ENCODE data around the gene DVL1.

Gene DVL1

DNA sequence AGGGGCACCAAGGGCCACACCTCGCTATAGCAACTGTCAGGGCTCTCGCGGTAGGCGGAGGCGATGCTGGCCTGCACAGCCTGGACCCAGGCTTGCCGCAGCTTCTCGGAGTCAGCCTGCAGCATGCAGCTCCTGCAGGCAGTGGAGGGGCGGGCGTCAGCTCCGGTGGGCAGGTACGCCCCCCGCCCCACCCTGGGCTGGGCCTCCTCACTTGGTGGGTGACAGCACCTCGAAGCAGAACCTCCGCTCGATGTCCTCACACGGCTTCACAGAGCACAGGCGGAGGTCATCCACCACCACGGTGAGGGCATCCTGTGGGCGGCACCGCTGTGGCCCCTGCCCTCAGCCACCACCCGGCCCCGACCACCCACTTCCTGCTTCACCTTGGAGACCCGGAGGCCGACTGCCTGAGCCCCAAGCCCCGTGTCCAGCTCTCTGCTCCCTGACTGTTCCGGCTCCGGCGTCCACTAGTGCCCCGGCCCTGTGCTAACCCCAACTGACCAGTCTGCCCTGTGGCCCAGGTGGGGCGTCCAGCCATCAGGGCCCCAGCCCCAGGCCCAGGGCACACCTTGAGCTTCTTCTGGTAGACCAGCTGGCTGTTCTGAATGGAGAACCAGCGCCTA, 51.3 kb downstream of the DVL1 start:
- no peak for TF ChIP-seq POLR2A (IDR thresholded peaks at IDR 0.05; ENCODE audit: low read length)
- TF ChIP-seq GATA1 (IDR thresholded peaks at IDR 0.05; ENCODE audit: low read depth, low read length) = no peak
- no peak for DNase-seq

DNA sequence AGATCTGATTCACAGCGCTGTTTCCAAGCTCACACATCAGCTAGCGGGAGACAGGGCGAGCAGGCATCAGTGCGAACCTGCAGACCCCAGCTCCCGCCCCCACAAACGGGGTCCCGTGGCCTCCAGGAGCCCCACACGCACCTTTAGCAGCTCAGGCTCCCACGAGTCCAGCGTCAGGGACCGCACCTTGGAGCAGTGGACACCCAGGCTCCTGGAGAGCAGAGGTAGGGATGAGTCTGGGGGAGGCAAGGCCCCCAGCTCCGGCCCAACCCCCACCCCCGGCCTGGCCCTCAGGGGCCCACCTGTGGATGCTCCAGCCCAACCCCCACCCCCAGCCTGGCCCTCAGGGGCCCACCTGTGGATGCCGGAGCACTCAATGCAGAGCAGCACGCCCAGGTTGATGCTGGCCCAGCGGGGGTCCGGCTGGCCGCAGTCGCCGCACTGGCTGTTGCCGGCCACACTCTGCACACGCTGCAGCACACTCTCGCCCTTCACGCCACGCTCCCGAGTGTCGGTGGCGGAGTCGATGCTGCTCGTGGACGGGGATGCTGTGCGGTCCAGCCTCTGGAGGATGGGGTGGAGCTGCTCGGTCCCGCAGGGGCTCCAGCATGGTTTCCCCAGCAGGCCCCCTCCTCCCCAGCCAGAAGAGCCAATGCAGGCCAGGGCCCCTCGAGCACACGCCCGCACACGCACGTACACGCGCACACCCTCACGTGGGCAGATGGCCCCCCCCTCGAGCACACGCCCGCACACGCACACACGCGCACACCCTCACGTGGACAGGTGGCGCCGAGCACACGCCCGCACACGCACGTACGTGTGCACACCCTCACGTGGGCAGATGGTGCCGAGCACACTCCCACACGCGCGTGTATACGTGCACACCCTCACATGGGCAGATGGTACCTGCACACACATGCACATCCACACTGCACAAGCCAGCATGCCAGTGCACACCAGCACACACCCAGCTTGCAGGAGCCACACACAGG, 52.9 kb downstream of the DVL1 start:
- no peak for DNase-seq
- no peak for TF ChIP-seq POLR2A (IDR thresholded peaks at IDR 0.05; ENCODE audit: low read length)
- TF ChIP-seq GATA1 (IDR thresholded peaks at IDR 0.05; ENCODE audit: low read depth, low read length) = no peak

DNA sequence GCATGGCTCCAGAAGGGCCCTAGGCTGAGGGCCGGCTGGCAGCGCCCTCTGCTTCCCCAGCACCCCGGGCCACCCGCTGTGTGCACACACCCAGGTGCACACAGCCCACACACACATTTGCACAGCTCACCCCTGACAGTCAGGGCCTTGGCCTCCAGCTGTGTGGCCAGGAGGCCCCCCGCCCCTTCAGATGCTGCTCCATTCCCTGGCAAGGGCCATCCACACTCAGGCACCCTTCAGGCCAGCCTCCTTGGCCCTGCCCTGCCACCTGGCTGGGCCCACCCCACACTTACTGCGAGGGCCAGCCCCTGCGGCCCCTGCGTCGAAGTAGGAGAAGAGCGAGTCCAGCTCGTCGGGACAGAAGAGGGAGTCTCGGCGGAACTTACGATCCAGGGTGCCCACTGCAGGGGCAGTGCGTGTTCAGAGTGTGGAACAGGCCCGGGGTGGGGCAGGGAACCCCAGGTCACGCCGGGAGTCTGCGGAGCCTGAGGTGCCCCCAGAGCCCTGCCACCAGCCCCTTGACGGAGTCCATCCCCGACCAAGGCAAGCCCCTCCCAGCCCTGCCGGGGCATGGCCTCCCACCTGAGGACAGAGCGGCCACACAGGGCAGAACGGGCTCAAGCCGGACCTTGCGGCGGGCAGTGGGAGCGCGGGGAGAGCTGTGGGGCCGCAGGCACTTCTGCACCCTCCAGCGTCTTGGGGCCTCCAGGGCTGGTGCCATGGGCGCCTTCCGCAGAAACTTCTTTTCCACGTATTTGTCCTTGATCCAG, 53.9 kb downstream of the DVL1 start:
- no peak for DNase-seq

GRCh38 chr1:1294250-1294890, 54.8 kb downstream of the DVL1 start:
- DNase-seq = no peak
- TF ChIP-seq GATA1 (IDR thresholded peaks at IDR 0.05; ENCODE audit: low read depth, low read length) = no peak

More for the DNA sequence above, 53.9 kb downstream of the DVL1 start:
- no peak for TF ChIP-seq GATA1 (IDR thresholded peaks at IDR 0.05; ENCODE audit: low read depth, low read length)
- TF ChIP-seq POLR2A (IDR thresholded peaks at IDR 0.05; ENCODE audit: low read length) = no peak

- peak; percentile 45 to 46 for DNase-seq
Observed at GRCh38 chr1:1293263-1294249, 55.7 kb downstream of the DVL1 start.

GRCh38 chr1:1292851-1293250, 56.4 kb downstream of the DVL1 start:
- TF ChIP-seq GATA1 (IDR thresholded peaks at IDR 0.05; ENCODE audit: low read depth, low read length) (no peak), POLR2A (IDR thresholded peaks at IDR 0.05; ENCODE audit: low read length) (no peak)
- no peak for DNase-seq

More at GRCh38 chr1:1293263-1294249, 55.7 kb downstream of the DVL1 start:
- TF ChIP-seq POLR2A (IDR thresholded peaks at IDR 0.05; ENCODE audit: low read length) (no peak), GATA1 (IDR thresholded peaks at IDR 0.05; ENCODE audit: low read depth, low read length) (no peak)

DNA sequence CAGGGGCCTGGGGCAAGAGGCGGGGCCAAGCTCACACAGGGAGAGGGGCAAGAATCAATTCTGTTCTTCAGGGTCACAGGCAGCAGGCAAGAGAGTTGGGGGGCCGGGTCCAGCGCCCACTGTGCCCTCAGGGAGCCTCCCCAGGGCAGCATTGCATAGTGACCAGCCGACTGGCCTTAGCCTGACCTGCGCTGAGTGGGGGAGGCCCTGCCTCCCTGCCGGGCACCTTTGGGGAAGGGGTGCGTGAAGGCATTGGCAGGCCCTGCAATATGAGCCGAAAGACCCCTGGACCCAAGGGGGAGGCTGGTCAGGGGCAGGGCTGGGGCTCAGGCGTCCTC, 56.8 kb downstream of the DVL1 start:
- DNase-seq = no peak
- TF ChIP-seq GATA1 (IDR thresholded peaks at IDR 0.05; ENCODE audit: low read depth, low read length) (no peak), POLR2A (IDR thresholded peaks at IDR 0.05; ENCODE audit: low read length) (no peak)

GRCh38 chr1:1291548-1292441, 57.4 kb downstream of the DVL1 start:
- peak; percentile 73 to 78 for DNase-seq
- TF ChIP-seq GATA1 (IDR thresholded peaks at IDR 0.05; ENCODE audit: low read depth, low read length) (no peak), POLR2A (IDR thresholded peaks at IDR 0.05; ENCODE audit: low read length) (no peak)

DNA sequence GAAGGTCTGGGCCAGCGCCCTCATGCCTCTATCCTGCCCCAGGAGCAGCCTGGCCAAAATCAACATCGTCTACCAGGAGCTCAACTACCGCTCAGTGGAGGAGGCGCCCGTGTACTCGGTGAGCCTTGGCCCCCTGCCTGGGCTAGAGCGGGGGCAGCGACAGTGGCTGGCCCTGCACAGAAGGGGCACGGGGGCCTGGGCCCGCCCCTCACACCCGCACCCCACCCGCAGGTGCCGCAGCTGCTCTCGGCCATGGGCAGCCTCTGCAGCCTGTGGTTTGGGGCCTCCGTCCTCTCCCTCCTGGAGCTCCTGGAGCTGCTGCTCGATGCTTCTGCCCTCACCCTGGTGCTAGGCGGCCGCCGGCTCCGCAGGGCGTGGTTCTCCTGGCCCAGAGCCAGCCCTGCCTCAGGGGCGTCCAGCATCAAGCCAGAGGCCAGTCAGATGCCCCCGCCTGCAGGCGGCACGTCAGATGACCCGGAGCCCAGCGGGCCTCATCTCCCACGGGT, 58.1 kb downstream of the DVL1 start:
- no peak for TF ChIP-seq POLR2A (IDR thresholded peaks at IDR 0.05; ENCODE audit: low read length)
- no peak for TF ChIP-seq GATA1 (IDR thresholded peaks at IDR 0.05; ENCODE audit: low read depth, low read length)
- peak in 1 of 2 experiments; percentile 27 for DNase-seq

DNA sequence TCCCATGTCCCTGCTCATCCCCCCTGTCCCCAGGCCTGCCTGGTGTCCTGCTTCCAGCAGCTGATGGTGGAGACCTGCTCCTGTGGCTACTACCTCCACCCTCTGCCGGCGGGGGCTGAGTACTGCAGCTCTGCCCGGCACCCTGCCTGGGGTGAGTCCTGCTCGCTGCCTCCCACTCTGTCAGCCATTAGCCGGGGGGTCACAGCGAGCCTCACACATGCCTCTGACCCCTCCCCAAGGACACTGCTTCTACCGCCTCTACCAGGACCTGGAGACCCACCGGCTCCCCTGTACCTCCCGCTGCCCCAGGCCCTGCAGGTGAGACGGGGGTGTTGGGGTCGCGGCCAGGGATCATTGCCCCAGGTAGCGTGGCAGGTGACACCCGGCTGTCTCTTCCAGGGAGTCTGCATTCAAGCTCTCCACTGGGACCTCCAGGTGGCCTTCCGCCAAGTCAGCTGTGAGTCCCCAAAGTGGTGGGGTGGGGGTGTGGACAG, 58.9 kb downstream of the DVL1 start:
- peak; percentile 67 to 77 for DNase-seq
- no peak for TF ChIP-seq GATA1 (IDR thresholded peaks at IDR 0.05; ENCODE audit: low read depth, low read length)
- TF ChIP-seq POLR2A (IDR thresholded peaks at IDR 0.05; ENCODE audit: low read length) = no peak

All from erythroblast (primary cell).